NT2/D1 (cell line): ENCODE data around the gene EML1.

Experiments
- SUZ12 ChIP-seq: IDR thresholded peaks from 2 replicates; pipeline ENCODE4 v1.6.1; 2011; ENCODE audit not compliant: insufficient read length, insufficient read depth; ENCODE audit errors: extremely low read depth
- YY1 ChIP-seq: IDR thresholded peaks from 2 replicates; pipeline ENCODE4 v1.6.1; 2011; ENCODE audit not compliant: insufficient read length, insufficient read depth
- ZNF274 ChIP-seq: IDR thresholded peaks from 2 replicates; pipeline ENCODE4 v1.6.1; 2011; ENCODE audit warnings: mild to moderate bottlenecking, low read depth, low read length

GRCh38 chr14:99871771-99872170, 78.6 kb downstream of the EML1 start:
- TF ChIP-seq YY1 (no peak), ZNF274 (no peak), SUZ12 (no peak)
